IPS-NIHi7 (cell line): Measurements from ENCODE around the gene KIF3A.
A peak's percentile ranks its signal among the peaks of the same experiment; 100 is the strongest.

Experiments
- DNase-seq: peaks from one replicate; pipeline ENCODE4 v3.0.0; 2012; ENCODE audit warnings: mixed read lengths; ENCODE audit errors: extremely low spot score

The KIF3A gene

GRCh38 chr5:132678735-132679134, 58.6 kb downstream of the KIF3A start:
- DNase-seq, result no peak

- no peak for DNase-seq
Measured at GRCh38 chr5:132677682-132678400, 59.5 kb downstream of the KIF3A start.

- peak; percentile 77 for DNase-seq
Measured at GRCh38 chr5:132677191-132677590, 60.2 kb downstream of the KIF3A start.

GRCh38 chr5:132675936-132676689, 61.2 kb downstream of the KIF3A start:
- no peak for DNase-seq

- no peak for DNase-seq
Measured at GRCh38 chr5:132674671-132675506, 62.5 kb downstream of the KIF3A start.

- DNase-seq, result no peak
Measured at GRCh38 chr5:132673939-132674630, 63.3 kb downstream of the KIF3A start, which contains the start of gene IL4. Gene IL4 (plus strand): TSS chr5:132673989. CDS start chr5:132674051, 62 bp downstream.

- no peak for DNase-seq
Measured at GRCh38 chr5:132673488-132673887, 63.9 kb downstream of the KIF3A start.

GRCh38 chr5:132671000-132671399, 66.3 kb downstream of the KIF3A start:
- DNase-seq, result no peak

GRCh38 chr5:132669966-132670882, 67.1 kb downstream of the KIF3A start:
- no peak for DNase-seq

- DNase-seq, result no peak
Measured at GRCh38 chr5:132669455-132669820, 67.9 kb downstream of the KIF3A start.

- no peak for DNase-seq
Measured at GRCh38 chr5:132668706-132669454, 68.5 kb downstream of the KIF3A start.

GRCh38 chr5:132667761-132668705, 69.3 kb downstream of the KIF3A start:
- peak; percentile 22 for DNase-seq

GRCh38 chr5:132667309-132667708, 70.0 kb downstream of the KIF3A start:
- no peak for DNase-seq

GRCh38 chr5:132666310-132667123, 70.8 kb downstream of the KIF3A start:
- DNase-seq, result no peak

- DNase-seq, result no peak
Measured at GRCh38 chr5:132665574-132666080, 71.7 kb downstream of the KIF3A start.

- DNase-seq, result no peak
Measured at GRCh38 chr5:132664696-132665209, 72.6 kb downstream of the KIF3A start.
